Measurements from ENCODE around the gene CALD1. TPM values are rescaled to one million over a fixed set of nuclear protein-coding genes. Genes with fewer than 3 reads are reported as not detected.

CALD1 gene
- total and polyA plus RNA-seq, 11 donors, result 89.6 to 186 (median 125) TPM

DNA sequence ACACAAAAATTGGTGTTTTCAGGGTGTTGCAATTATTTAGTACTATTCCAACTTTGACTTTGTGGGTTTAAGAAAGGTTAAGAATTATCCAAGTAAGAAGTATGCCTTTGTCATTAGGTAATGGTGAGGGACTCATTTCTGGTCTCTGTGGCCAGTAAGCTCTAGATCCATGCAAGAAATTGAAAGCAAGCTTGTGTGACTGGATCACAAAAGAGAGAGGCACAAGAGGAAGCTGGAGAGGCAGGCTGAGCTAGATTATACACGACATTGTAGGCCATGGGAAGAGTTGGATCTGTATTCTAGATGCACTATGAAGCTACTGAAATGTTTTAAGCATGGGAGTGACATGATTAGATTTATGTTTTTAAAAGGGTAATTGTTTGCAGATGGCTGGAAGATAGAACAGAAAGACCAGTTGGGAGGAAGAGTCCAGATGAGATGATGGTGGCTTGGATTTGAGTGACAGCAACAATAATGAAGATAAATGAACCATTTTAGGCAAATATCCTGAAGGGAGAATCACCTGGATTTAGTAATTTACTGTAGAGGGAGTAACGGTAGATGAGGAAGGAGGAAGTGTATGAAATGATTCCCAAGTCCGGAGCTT, 50.0 kb downstream of the CALD1 start:
- no peak for DNase-seq
- Histone ChIP-seq H3K4me1 (peaks cover 0 to 97% (median 48%) of the 10 kb centered on the region in 12 donors), H3K9me3 (no peaks in the 10 kb centered on the region), H3K36me3 (peaks cover 0 to 8% (median 0%) of the 10 kb centered on the region in 9 donors), H3K4me3 (no peak overlapping the region), H3K27me3 (no peaks in the 10 kb centered on the region), H3K27ac (peak overlapping the region in 11 of 12 donors; percentile 17 to 91 (median 84))
- no peak for TF ChIP-seq POLR2A (IDR thresholded peaks at IDR 0.05)
- TF ChIP-seq, protein P1, sequence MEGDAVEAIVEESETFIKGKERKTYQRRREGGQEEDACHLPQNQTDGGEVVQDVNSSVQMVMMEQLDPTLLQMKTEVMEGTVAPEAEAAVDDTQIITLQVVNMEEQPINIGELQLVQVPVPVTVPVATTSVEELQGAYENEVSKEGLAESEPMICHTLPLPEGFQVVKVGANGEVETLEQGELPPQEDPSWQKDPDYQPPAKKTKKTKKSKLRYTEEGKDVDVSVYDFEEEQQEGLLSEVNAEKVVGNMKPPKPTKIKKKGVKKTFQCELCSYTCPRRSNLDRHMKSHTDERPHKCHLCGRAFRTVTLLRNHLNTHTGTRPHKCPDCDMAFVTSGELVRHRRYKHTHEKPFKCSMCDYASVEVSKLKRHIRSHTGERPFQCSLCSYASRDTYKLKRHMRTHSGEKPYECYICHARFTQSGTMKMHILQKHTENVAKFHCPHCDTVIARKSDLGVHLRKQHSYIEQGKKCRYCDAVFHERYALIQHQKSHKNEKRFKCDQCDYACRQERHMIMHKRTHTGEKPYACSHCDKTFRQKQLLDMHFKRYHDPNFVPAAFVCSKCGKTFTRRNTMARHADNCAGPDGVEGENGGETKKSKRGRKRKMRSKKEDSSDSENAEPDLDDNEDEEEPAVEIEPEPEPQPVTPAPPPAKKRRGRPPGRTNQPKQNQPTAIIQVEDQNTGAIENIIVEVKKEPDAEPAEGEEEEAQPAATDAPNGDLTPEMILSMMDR (IDR thresholded peaks at IDR 0.05), result no peak
- WGBS, 4 donors, result 68 to 80% (median 77%) methylated on average over 3 of the region's 3 CpGs
- intact Hi-C loops (cut with DNase I), result loop anchor here in 3 of 10 donors (5.0 to 10.0 kb wide), 4 partner anchors 37 to 55 kb away; no protein-coding TSS in a partner anchor
- no peak for ATAC-seq

GRCh38 chr7:134831862-134832261, 52.4 kb downstream of the CALD1 start:
- Histone ChIP-seq H3K4me3 (peak overlapping the region in 6 of 12 donors; percentile 7 to 35 (median 21)), H3K36me3 (peaks cover 0 to 8% (median 0%) of the 10 kb centered on the region in 9 donors), H3K9me3 (no peaks in the 10 kb centered on the region), H3K27me3 (no peaks in the 10 kb centered on the region), H3K27ac (peak overlapping the region in 10 of 12 donors; percentile 28 to 87 (median 58)), H3K4me1 (peaks cover 0 to 94% (median 55%) of the 10 kb centered on the region in 12 donors)
- ATAC-seq (peak in 2 of 4 donors; percentile 10 to 12), DNase-seq (peak in 4 of 5 donors; percentile 27 to 68 (median 46))
- TF ChIP-seq, protein P1 (IDR thresholded peaks at IDR 0.05), result no peak
- TF ChIP-seq POLR2A (IDR thresholded peaks at IDR 0.05), result no peak
- intact Hi-C loops (cut with DNase I), result loop anchor here in 4 of 10 donors (10.0 kb wide), 3 partner anchors 47 to 137 kb away; no protein-coding TSS in a partner anchor
- 55 to 67% (median 59%) methylated on average over 15 of the region's 15 CpGs for WGBS, 4 donors

- Histone ChIP-seq H3K4me3 (no peak overlapping the region), H3K27me3 (no peaks in the 10 kb centered on the region), H3K27ac (peak overlapping the region in 10 of 12 donors; percentile 12 to 87 (median 58)), H3K4me1 (peaks cover 0 to 94% (median 51%) of the 10 kb centered on the region in 12 donors), H3K9me3 (no peaks in the 10 kb centered on the region), H3K36me3 (peaks cover 0 to 8% (median 0%) of the 10 kb centered on the region in 9 donors)
- no peak for TF ChIP-seq POLR2A (IDR thresholded peaks at IDR 0.05)
- no peak for ATAC-seq
- intact Hi-C loops (cut with DNase I), result loop anchor here in 4 of 10 donors (10.0 kb wide), 3 partner anchors 48 to 138 kb away; no protein-coding TSS in a partner anchor
- 56 to 76% (median 67%) methylated on average over 3 of the region's 3 CpGs for WGBS, 4 donors
- no peak for DNase-seq
These were observed 52.9 kb downstream of the CALD1 start for GRCh38 chr7:134832367-134832766.

DNA sequence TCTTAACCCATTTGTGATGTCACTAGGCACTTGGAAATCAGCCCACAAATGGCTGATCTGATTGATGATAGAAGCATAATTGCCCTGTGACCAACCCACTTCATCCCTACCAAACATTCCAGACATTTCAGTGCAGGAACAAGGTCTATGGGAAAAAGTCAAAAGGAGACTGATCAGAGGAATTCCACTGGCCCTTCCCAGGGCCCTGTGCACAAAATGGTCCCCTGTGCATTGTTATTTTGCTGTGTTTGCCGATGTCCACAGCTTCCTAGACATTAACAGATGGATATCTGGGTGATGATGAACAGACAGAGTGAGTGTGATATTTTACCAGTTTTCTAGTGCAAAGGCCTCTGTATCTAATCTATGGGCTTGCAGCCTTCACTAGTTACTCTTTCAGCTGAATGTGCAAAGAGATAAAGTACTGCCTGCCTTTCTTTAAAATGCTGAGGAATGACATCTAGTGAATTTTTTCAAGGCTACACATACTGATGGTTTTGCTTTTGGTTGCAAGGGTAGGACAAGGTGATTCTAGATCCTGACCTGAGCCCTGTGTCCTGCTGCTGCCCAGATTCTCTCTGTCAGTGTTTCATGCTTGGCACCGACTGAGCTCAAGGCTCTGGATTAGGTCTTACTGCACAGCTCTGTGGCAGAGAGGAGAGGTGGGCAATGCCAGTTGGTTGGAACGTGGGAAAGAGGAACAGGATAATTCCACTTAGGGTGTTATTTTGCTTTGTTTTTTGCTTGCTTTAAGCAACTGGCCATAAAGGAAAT, 55.4 kb downstream of the CALD1 start:
- H3K9me3 ChIP-seq, result no peaks in the 10 kb centered on the region
- peaks cover 0 to 8% (median 0%) of the 10 kb centered on the region in 9 donors for H3K36me3 ChIP-seq
- peak; percentile 60 to 88 (median 75) for ATAC-seq
- intact Hi-C loops (cut with DNase I), result loop anchor here in 5 of 10 donors (5.0 to 10.0 kb wide), 5 partner anchors 47 to 140 kb away; no protein-coding TSS in a partner anchor
- no peak overlapping the region for H3K4me3 ChIP-seq
- no peaks in the 10 kb centered on the region for H3K27me3 ChIP-seq
- WGBS, 4 donors, result 29 to 38% (median 32%) methylated on average over 3 of the region's 3 CpGs
- DNase-seq, result peak in 4 of 5 donors; percentile 33 to 63 (median 45)
- TF ChIP-seq, protein P1 (IDR thresholded peaks at IDR 0.05), result no peak
- no peak for TF ChIP-seq POLR2A (IDR thresholded peaks at IDR 0.05)
- peaks cover 0 to 91% (median 37%) of the 10 kb centered on the region in 12 donors for H3K4me1 ChIP-seq
- peak overlapping the region; percentile 41 to 87 (median 62) for H3K27ac ChIP-seq
